NCI-H2107 (cell line): ENCODE data around the gene TCF4.

ENCODE experiments used
- DNase-seq: peaks from one replicate; lab custom pipeline; 2025; lab: John Stamatoyannopoulos, UW

Gene TCF4

DNA sequence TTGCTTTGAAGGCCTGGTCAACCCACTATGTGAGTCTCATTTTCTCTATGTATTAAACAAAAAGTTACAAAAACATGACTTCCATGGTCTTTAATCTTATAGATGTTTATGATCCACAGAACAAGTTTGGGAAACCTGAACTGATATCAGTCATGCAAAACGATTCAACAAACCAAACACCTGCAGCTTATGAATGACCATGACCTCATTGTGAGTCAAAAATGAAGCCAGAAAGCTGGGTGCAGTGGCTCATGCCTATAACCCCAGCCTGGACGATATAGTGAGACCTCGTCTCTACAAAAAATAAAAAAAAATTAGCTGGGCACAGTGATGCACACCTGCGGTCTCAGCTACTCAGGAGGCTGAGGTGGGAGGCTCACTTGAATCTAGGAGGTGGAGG is 358.3 kb downstream of the TCF4 start:
- no peak for DNase-seq

DNA sequence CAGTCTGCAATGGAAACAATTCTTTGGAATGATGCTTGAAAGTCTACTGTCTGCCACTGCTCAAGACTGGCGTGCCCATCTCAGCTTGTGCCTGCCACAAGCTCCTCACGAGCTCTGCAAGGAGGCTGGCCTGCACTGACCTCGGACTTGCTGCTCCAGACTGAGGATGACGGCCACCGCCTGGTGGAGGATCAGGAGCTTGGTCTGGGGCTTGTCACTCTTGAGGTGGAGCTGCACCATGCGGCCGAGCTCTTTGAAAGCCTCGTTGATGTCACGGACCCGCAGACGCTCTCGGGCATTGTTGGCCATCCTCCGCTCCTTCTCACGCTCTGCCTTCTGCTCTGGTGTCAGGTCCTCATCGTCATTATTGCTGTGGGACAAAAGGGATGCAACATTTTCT is 359.3 kb downstream of the TCF4 start:
- no peak for DNase-seq

DNA sequence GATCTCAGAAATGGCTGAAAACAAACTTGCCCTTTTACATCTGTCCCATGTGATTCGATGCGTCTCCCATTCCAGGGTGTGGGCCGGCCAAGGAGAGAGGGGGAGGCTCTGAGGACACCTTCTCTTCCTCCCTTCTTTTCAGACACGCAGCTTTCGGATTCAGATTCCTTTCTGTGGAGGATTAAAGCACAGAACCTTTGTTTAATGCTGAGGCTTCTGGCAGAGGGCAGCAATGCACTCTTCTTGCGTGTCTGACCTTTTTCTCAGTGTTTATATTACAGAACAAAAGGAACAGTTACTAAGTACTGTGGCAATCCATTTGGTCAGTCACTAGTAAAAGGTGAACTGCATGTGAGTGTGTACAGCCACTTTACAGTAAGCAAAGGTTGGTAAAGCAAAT is 359.8 kb downstream of the TCF4 start:
- DNase-seq, result no peak

DNA sequence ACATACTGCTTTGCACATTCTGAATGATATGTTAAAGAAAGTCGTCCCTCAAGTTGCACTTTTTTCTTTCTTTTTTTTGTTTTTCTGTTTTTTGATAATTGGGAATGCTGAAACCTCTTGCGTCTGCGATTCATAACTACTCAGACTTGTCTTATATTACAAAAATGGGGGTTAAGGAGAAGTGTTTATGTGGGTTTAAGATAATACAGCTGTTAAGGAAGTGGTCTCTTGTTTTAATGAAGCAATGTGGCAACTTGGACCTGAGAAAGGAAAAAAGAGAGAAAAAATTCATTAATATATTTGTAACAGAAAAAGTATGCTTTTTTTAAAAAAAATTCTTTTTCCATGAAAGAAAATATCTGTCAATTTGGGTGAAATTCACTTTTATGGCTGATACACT is 360.2 kb downstream of the TCF4 start:
- DNase-seq, result no peak

DNA sequence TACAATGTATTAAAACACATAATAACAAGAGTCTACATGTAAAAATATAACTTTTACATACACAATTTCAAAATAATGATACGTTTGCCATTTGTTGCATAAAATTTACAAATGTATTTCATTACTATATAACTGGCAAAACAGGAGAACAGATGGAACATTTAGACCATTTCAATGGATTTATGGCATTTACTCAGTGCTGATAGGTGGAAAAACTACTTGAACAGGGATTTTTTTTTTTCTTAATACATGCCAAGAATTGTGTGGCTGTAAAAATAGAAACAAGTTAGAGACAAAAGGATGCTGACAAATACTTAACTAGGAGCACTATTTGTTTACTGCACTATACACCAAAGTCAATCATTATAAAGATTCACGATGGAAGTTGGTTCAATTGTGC is 361.9 kb downstream of the TCF4 start:
- DNase-seq, result no peak

DNA sequence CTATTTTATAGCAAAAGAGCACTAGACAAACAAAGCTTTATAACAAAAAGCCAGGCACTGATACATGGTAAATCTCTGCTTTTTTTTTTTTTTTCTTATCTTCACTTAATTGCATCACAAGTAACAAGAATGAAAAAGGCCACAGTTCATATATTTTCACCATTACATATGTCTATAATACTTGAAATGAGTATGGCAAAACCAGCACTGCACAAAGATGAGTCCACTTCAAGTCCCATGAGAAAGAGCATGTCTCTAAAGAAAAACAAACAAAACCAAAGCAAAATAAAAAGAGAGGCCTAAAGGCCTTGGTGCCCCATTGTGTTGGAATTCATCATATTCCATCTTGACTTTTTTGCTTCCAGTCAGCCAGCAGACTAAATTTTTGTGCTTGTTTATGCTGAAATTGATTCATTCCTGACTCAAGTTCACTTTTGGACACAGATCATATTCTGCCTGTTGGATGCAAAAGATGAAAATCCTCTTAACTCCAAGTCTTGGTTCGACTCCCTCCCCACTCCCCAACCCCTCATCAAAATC is 363.8 kb downstream of the TCF4 start:
- DNase-seq, result no peak

DNA sequence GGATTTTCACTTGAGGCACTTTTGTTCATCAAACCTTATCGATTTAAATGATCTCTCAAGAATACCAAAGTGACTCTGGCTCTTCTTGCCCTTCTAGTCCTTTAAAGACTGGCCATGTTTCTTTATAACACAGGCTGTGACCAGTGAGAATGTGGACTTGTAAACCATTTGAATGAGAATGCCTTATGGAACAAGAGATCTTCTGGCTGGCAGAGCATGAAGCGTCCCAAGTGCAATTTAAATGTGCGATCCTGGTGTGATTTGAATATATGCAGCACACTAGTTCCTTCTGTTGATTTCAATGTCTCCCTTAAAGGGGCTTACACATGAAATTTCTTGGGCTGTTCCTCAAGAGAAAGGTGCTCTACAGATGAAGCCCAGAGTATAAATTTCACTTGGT is 366.4 kb downstream of the TCF4 start:
- no peak for DNase-seq

DNA sequence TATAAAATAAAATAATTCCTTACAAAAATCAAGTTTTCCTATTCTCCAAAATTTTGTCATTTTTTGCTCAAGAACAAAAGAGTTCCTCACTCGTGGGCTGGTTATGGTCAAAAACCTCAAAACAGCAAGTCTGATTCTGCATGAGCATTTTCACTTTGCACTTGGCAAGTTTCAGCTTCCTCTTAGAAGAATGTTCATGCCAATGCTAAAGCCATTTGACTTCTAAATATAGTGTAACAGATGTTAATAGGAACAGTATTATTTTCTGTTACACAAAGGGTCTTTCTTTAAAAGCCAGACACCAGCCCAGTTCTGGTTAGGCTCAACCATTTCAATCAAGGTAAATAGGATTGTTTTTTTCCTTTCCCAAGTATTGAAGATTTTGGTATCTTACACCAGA is 367.5 kb downstream of the TCF4 start:
- no peak for DNase-seq

DNA sequence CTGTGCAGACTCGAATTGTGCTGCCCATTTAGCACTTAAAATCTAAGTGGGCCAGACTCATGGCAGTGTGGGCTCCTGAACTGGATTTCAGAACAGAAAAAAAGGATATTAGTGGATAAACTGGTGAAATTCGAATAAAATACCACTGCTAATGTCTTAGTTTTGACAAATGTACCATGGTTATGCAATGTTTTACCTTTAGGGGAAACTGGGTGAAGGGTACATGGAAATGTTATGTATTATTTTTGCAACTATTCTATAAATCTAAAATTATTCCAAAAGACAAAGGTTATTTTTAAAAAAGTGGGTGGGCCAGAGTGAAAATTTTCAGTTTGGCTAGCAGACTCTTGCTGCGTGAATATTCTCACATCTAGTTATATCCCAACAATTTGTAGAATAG is 368.2 kb downstream of the TCF4 start:
- no peak for DNase-seq

DNA sequence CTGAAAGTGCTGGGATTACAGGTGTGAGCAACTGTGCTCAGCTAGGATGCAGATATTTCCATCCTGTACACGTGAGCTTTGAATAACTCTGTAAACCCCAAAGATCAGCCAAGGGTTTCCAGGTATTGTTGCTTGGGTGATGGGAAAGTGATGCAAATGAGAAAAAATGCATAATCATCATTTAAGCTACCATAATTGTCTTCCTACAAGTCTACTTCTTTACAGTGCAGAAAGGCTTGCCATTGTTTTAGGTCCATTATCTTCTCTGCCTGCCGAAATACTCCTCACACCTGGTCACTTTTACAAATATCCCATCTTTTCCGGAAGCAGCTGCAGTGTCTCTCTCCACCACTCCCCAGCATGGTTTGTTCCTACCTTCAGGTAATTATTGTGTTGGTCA is 368.9 kb downstream of the TCF4 start:
- DNase-seq, result no peak

DNA sequence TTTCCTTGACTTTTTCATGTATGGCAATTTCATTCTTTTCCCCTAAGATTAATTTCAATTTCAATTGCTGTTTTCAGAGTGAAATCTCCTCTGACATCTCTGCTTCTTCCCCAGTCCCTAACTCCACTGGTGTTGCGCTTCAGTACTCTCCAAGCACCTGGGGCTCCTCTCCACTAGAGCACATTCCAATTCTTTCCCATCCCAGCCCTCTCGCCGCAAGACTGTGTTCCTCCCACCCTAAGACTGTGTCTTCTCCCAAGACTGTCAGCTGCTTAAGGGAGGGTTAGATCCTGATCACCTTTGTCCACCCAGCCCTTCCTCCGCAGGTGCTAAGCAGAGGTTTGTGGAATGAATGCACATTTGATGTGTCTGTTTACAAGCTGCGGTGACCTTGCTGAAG is 373.0 kb downstream of the TCF4 start:
- DNase-seq, result no peak

DNA sequence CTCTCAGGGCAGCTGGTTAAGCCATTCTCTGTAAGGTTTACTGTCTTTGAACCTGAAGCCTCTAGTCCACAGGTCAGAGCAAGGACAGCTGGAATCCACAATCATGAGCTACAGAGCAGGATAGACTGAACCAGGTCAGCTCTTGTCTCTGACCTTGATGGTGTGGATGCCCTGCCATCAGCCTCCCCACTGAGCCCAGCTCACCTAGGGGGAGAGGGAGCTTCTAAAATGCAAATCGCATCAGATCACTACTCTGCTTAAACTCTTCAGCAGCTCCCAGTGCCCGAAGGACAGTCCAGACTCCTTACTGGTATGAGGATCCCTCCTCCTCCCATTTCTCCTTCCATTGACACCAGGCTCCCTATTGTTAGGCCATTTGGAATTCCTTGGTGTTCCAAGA is 373.5 kb downstream of the TCF4 start:
- no peak for DNase-seq

DNA sequence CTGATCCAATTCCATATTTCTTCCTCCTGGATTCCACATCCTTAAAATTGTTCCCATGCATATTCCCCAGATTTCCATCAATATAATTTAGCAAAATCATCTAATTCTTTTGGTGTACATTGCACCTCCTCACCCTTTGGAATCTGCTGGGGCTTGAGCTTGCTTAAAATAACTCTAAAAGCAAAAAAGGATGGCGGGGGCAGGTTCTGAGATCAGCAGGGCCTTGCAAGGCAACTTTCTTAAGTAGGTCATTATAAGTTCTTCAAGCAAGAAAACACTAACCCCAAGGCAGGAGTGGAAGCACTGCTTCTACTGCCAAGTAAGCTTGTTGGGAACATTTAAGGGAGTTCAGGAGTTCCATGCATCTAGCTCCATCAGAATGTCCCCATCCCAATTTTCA is 374.4 kb downstream of the TCF4 start:
- DNase-seq, result no peak

DNA sequence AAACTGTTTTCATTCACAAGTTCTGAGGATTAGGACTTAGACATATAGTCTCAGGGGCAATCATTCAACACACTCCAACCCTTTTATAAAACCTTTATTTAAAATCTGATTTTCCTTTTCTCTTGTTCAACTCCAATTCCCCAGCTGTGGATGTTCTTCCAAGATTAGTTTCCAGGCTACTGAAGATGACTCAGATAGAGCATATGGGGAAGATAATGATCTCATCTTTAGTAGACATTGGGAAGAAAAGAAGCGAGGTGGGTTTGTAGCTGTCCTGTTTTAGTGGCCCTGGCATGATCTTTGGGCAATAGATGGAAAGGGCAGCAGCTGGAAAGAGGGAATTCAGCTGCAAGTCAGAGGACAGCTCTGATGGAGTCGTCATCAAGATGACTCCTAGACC is 381.1 kb downstream of the TCF4 start:
- no peak for DNase-seq

DNA sequence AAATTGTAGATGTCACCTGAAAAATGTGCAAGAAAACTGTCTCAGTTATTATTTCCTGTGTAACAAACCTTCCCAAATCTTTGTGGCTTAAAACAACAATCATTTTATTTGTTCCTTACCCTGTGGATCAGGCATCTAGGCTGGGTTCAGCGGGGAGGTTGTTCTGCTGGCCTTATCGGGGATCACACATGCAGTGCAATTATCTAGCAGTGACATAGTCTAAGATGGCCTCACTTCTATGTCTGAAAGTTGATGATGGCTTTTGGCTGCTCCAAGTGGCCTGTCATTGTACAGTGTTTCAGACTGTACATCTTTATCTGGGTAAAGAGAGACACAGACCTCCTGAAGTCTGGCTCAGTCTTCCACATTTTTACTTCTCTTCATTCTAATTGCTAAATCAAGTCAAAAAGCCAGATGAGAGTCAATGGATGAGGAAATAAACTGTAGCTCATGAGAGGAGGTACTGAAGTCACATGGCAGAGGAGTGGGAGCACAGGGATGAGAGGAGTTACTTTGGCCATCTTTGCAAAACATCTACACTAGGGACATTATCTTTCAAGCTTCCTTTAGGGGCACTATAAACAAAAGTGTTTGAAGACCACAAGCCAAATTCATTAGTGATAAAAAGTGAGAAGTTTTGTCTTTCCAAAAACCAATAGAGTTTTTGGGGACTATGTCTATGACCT is 385.6 kb downstream of the TCF4 start:
- no peak for DNase-seq

DNA sequence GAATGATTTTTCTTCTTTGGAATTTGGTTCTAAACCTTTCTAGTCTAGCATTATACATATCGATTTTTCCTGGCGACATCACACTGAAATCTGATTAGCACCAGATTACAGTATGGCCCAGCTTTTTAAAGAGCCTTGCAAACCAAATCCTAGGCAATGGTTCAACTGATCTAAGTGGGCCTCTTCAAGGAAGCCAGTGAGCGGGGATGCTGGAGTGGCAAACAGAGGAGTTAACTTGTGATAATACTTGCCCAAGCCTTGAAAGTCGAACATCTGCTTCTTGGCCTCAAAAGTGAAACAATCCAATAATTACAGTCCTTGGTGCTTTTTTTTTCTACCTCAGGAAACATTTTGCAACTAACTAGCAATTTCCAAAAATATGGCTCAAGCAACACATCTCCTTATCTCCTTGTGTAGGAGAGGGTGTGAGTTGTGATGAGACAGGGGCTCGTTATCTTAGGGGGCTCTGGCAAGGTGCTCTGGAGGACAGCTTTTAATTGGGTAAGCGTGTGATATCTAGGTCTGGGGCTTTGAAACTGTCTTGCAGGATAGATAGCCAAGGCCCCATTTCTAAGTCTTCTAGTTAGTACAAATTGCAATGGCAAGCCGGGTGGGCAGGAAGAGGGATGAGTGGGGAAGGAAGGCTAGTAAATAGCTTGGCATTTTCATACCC is 388.6 kb downstream of the TCF4 start:
- DNase-seq, result no peak

DNA sequence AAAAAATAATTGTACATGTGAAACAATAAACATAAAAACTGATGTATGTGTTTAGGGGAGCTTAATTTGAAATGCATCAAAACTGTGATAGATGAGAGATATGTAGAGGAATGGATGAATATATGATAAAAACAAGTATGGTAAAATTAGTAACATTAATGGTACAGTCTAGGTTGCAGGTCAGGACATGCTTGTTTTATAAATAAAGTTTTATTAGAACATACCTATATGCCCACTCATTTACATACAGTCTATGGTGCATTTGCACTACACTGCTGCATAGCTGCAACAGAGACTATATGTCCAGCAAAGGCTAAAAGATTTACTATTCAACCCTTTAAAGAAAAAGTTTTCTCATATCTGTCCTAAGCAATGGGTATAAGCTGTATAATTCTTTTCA is 392.1 kb downstream of the TCF4 start:
- no peak for DNase-seq

DNA sequence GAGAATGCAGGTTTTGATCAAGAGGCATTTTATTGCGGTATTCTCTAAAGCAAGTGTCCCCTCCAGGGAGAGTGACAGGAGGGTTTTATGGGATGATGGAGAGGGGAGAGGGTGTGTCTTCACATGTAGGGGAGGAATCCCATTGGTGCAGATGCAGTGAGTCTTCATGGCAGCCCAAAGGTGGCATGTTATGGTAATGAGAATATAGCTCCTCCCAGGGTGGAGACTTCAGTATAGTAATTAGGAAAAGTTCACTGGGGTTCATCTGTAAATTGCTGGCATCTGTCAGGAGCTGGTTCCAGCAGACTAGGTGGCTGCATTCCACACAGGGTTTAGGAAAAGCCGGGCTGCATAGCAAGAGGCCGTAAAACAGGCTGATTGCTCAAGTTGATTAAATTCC is 398.0 kb downstream of the TCF4 start:
- DNase-seq, result no peak

DNA sequence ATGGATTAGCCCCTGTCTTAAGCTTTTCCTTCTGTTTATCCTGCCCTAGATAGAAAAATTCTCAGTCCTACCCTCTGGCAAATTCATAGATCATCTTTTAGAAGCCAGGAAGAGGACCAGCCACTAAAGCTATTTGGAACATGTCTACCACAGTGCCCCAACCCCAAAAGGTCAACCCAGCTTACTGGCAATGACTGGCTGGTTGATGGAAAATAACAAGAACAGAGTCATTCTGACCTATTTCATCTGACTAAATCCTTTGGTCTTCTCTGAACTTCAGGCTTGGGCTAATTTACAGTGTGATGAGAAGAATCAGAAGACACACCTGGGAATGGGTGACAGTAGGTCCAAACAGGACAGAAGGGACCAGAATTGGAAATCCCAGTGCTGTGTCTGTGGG is 401.4 kb downstream of the TCF4 start:
- no peak for DNase-seq

DNA sequence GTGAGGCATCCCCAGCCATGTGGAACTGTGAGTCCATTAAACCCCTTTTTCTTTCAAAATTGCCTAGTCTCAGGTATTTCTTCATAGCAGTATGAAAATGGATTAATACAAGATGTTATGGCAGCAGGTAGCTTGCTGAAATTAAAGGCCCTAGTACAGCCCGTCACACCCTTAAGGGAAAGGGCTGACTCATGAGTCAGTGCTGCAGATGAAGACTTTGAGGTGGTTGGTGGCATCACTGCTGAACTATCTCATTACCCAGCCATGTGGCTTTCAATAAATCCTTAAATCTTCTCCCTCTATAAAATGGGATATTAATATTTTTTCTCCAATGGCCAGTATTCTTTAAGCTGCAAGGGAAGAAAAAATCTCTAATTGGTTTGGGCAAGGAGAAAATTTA is 402.6 kb downstream of the TCF4 start:
- no peak for DNase-seq

DNA sequence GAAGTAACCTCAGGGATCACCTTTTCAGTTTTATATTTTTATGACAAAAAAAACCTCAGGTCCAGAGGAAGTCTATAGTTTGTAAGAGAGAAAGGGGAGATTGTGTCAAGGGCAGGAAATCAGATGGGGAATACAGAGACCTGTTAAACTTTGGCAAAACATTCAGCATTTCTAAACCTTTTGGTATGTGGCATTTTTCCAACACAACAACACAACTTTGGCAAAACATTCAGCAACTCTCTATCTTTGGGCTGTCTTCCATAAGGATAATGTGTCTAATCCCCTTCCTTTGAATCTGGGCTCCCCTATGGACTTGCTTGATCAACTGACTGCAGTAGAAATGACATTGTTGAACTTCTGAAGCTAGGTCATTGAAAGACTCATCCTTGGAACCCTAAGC is 408.2 kb downstream of the TCF4 start:
- DNase-seq, result no peak

DNA sequence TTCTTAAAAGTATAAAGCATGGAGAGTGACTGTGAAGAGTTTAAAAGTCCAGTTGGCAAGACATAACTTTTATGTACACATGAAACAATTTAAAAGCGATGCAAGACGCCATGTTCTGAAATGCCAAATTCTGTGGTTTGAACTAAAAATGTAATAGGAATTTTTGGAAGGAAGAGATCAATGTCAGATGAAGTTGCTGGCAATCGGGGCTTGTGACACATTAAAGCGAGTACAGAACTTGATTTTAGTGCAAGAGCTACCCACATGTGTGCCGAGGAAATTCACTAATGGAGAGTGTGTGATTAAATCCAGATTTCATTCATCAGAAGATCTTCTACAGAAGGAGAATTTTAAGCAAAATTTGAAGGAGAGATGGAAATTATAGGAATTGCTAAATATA is 408.6 kb downstream of the TCF4 start:
- DNase-seq, result no peak

DNA sequence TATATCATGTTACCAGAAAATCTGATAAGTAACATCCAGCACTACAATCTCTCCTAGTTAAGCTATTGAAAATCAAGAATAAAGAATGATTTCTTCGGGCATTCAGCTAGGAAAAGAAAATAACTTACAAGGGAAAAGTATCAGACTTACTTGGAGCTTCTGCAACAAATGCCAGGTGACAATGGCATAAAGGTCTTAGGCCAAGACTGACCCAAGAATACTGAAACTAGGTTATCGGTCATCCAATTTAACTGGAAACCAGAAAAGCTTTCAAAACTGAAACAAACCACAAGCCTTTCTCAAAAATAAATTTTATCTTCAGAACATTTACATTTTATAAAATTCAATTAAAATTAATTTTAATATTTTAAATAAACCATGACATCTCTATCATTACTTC is 414.7 kb downstream of the TCF4 start:
- no peak for DNase-seq
